Measurements from ENCODE around the gene NAT16. TPM values are rescaled to one million over a fixed set of nuclear protein-coding genes. Genes with fewer than 3 reads are reported as not detected.

The NAT16 gene
- total RNA-seq, 1 donor from 2014 or later: not detected

Small RNA genes within 50 kb of the gene (microRNA-seq; reads per million reads assigned to microRNA genes)
- not detected for gene MIR4653

Other genes starting within 250 kb of the NAT16 start
- 0.36 TPM for gene MUC3A, start 230.8 kb downstream of the NAT16 start, total RNA-seq
- gene MUC12, start 210.7 kb downstream of the NAT16 start, total RNA-seq: not detected
- not detected for gene MUC17, start 160.2 kb downstream of the NAT16 start, total RNA-seq
- gene TRIM56, start 94.8 kb downstream of the NAT16 start, total RNA-seq: 47.1 TPM
- 7.0 TPM for gene SERPINE1, start 53.2 kb downstream of the NAT16 start, total RNA-seq
- gene AP1S1, start 25.8 kb downstream of the NAT16 start, total RNA-seq: 22.1 TPM
- gene VGF, start 14.7 kb downstream of the NAT16 start, total RNA-seq: not detected
- not detected for gene MOGAT3, start 20.7 kb upstream of the NAT16 start, total RNA-seq
- 89.7 TPM for gene PLOD3, start 37.3 kb upstream of the NAT16 start, total RNA-seq
- 44.3 TPM for gene ZNHIT1, start 37.9 kb upstream of the NAT16 start, total RNA-seq
- 17.4 TPM for gene CLDN15, start 57.5 kb upstream of the NAT16 start, total RNA-seq
- gene FIS1, start 64.8 kb upstream of the NAT16 start, total RNA-seq: 231 TPM
- gene IFT22, start 141.5 kb upstream of the NAT16 start, total RNA-seq: 18.8 TPM
- gene COL26A1, start 182.6 kb upstream of the NAT16 start, total RNA-seq: 0.09 TPM